Gastroesophageal sphincter (tissue), 4 donors: ENCODE measurements around the gene EIPR1. TPM values are rescaled to one million over a fixed set of nuclear protein-coding genes. Genes with fewer than 3 reads are reported as not detected.

Source experiments
- ATAC-seq: fragments of 150-250 bp; one replicate; pipeline ENCODE4 v1.9.1; 2016; ENCODE audit warnings: mild to moderate bottlenecking, moderate library complexity
- H3K27ac ChIP-seq, 4 donors: fragments of 200-600 bp; sonication (generic) in 3 of 4; 1 replicate in 3 of 4; 2 replicates in 1 of 4; pipeline ENCODE4 v1.5.1; 2016 to 2019
- H3K27me3 ChIP-seq: fragments of 200-600 bp; sonication (generic); one replicate; pipeline ENCODE4 v1.5.1; 2019
- H3K36me3 ChIP-seq, 2 donors: fragments of 200-600 bp; sonication (generic); one replicate each; pipeline ENCODE4 v1.5.1; 2019; ENCODE audit warnings: control low read depth in 1 of 2
- H3K4me1 ChIP-seq, 3 donors: fragments of 200-600 bp; sonication (generic); 1 replicate in 2 of 3; 2 replicates in 1 of 3; pipeline ENCODE4 v1.5.1; 2016 to 2019; ENCODE audit warnings: control low read depth in 2 of 3
- H3K4me3 ChIP-seq, 2 donors: fragments of 200-600 bp; sonication (generic); one replicate each; pipeline ENCODE4 v1.5.1; 2019; ENCODE audit warnings: mild to moderate bottlenecking in 1 of 2, moderate library complexity in 1 of 2
- H3K9me3 ChIP-seq, 3 donors: fragments of 200-600 bp; sonication (generic); one replicate each; pipeline ENCODE4 v1.5.1; 2017 to 2019; ENCODE audit warnings: control low read depth in 2 of 3
- EP300 ChIP-seq: sonication (generic); formaldehyde crosslinking; IDR thresholded peaks from one replicate; pipeline ENCODE4 v1.6.1; 2017; ENCODE audit warnings: antibody characterized with exemption, mild to moderate bottlenecking
- POLR2A ChIP-seq, 2 donors: fragments of 450-650 bp; IDR thresholded peaks; one replicate each; pipeline ENCODE4 v1.6.1; 2017; ENCODE audit warnings: antibody characterized with exemption in 2 of 2, mild to moderate bottlenecking in 2 of 2, moderate library complexity in 1 of 2
- POLR2AphosphoS5 ChIP-seq: sonication (generic); formaldehyde crosslinking; IDR thresholded peaks from one replicate; pipeline ENCODE4 v1.6.1; 2017; ENCODE audit warnings: antibody characterized with exemption
- WGBS, 2 donors: methylation state at CpG; one replicate each; pipeline ENCODE4 v1.1.5; 2018; ENCODE audit warnings: low coverage in 1 of 2; 5-methylcytosine and 5-hydroxymethylcytosine counted together
- total RNA-seq, 4 donors: library from RNA; depleted of rRNA; stranded (reverse); fragments of >200 nt; gene quantifications; one replicate each; pipeline ENCODE4 v1.1.0, GENCODE V29; 2016
- TF ChIP-seq, protein P1 (sequence below), 4 experiments: fragments of 200-600 bp in 2 of 4; fragments of 450-650 bp in 2 of 4; sonication (generic) in 1 of 4; IDR thresholded peaks; one replicate each; pipeline ENCODE4 v1.5.1; 2017 to 2019; ENCODE audit warnings: antibody characterized with exemption in 4 of 4, mild to moderate bottlenecking in 2 of 4, moderate library complexity in 2 of 4

The EIPR1 gene
- total RNA-seq, 4 donors from 2014 or later = 11.3 to 26.8 (median 22.2) TPM

DNA sequence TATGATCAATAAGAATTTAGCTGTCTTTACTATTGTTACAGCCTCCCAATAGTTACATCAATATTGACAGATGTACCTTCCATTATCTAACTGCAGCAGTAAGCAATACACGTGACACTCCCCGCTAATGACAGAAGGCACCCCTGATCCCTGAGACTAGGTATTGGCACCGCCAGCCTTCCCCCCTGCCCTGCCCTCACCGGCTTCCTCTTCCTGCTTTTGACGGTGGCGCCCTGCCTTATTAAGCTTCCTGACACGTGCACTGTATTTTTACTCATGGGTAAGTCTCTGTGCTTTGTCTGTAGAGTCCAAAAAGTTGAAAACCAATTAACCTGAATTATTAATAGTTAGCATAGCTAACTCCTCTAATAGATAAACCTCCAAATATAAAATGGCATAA, 223.5 kb downstream of the EIPR1 start:
- Histone ChIP-seq H3K4me1 (no peaks in the 10 kb centered on the region), H3K27ac (no peak overlapping the region), H3K27me3 (peaks cover 5% of the 10 kb centered on the region), H3K36me3 (peaks cover 0 to 6% of the 10 kb centered on the region in 2 donors), H3K9me3 (peaks cover 0 to 11% (median 0%) of the 10 kb centered on the region in 3 donors), H3K4me3 (no peak overlapping the region)
- no peak for TF ChIP-seq EP300
- TF ChIP-seq POLR2AphosphoS5 = no peak
- TF ChIP-seq, protein P1, sequence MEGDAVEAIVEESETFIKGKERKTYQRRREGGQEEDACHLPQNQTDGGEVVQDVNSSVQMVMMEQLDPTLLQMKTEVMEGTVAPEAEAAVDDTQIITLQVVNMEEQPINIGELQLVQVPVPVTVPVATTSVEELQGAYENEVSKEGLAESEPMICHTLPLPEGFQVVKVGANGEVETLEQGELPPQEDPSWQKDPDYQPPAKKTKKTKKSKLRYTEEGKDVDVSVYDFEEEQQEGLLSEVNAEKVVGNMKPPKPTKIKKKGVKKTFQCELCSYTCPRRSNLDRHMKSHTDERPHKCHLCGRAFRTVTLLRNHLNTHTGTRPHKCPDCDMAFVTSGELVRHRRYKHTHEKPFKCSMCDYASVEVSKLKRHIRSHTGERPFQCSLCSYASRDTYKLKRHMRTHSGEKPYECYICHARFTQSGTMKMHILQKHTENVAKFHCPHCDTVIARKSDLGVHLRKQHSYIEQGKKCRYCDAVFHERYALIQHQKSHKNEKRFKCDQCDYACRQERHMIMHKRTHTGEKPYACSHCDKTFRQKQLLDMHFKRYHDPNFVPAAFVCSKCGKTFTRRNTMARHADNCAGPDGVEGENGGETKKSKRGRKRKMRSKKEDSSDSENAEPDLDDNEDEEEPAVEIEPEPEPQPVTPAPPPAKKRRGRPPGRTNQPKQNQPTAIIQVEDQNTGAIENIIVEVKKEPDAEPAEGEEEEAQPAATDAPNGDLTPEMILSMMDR (IDR thresholded peaks at IDR 0.05) = no peak
- no peak for TF ChIP-seq POLR2A (IDR thresholded peaks at IDR 0.05)
- no peak for ATAC-seq
- 71 to 78% methylated on average over 6 to 7 of the region's 7 CpGs for WGBS, 2 donors

- H3K9me3 ChIP-seq = peaks cover 0 to 11% (median 0%) of the 10 kb centered on the region in 3 donors
- peaks cover 0 to 6% of the 10 kb centered on the region in 2 donors for H3K36me3 ChIP-seq
- no peak overlapping the region for H3K27ac ChIP-seq
- peaks cover 15% of the 10 kb centered on the region for H3K27me3 ChIP-seq
- no peak overlapping the region for H3K4me3 ChIP-seq
- WGBS, 2 donors = 83 to 100% methylated on average over 1 to 3 of the region's 6 CpGs
- no peak for TF ChIP-seq POLR2AphosphoS5
- no peak for TF ChIP-seq POLR2A (IDR thresholded peaks at IDR 0.05)
- TF ChIP-seq, protein P1 (IDR thresholded peaks at IDR 0.05) = no peak
- TF ChIP-seq EP300 = no peak
- ATAC-seq = no peak
- H3K4me1 ChIP-seq = no peaks in the 10 kb centered on the region
Measured at GRCh38 chr2:3151153-3151918, 226.3 kb downstream of the EIPR1 start.

GRCh38 chr2:3149441-3150217, 228.0 kb downstream of the EIPR1 start:
- no peak overlapping the region for H3K4me3 ChIP-seq
- peaks cover 0 to 11% (median 0%) of the 10 kb centered on the region in 3 donors for H3K9me3 ChIP-seq
- WGBS, 2 donors = 69 to 86% methylated on average over 4 to 5 of the region's 15 CpGs
- TF ChIP-seq POLR2AphosphoS5 (no peak), EP300 (no peak), POLR2A (IDR thresholded peaks at IDR 0.05) (no peak)
- TF ChIP-seq, protein P1 (IDR thresholded peaks at IDR 0.05) = no peak
- H3K4me1 ChIP-seq = no peaks in the 10 kb centered on the region
- H3K27me3 ChIP-seq = peaks cover 25% of the 10 kb centered on the region
- ATAC-seq = no peak
- H3K36me3 ChIP-seq = peaks cover 0 to 6% of the 10 kb centered on the region in 2 donors
- no peak overlapping the region for H3K27ac ChIP-seq

DNA sequence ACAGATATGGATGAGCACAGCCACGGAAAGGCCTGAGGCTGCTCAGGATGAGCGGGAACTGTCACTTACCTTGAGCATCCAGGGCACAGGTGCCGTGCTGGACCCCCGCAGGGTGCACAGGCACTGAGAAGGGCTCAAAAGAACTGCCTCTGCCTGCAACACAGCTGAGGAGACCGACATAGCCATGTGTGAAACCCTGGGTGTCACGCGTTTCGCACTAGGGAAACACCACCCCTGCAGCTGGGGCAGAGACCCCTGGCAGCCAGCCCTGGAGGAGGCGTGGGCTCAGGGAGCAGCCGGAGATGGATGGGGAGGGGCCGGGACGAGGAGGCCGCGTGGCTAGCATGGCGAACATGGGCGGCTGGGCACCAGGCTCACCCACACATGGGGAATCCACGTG, 228.9 kb downstream of the EIPR1 start:
- Histone ChIP-seq H3K36me3 (peaks cover 0 to 6% of the 10 kb centered on the region in 2 donors), H3K27ac (no peak overlapping the region), H3K4me3 (no peak overlapping the region), H3K9me3 (peaks cover 0 to 11% (median 0%) of the 10 kb centered on the region in 3 donors), H3K27me3 (peaks cover 25% of the 10 kb centered on the region), H3K4me1 (no peaks in the 10 kb centered on the region)
- WGBS, 2 donors = 56 to 78% methylated on average over 8 of the region's 17 CpGs
- no peak for ATAC-seq
- TF ChIP-seq POLR2AphosphoS5 (no peak), EP300 (no peak), POLR2A (IDR thresholded peaks at IDR 0.05) (no peak)
- TF ChIP-seq, protein P1 (IDR thresholded peaks at IDR 0.05) = no peak
